K562 (cell line): ENCODE data around the gene MRAP2. TPM values are rescaled to one million over a fixed set of nuclear protein-coding genes. Genes with fewer than 3 reads are reported as not detected.

Source experiments
- ATAC-seq: fragments of 200-7000 bp; cut with Tn5 transposase; 3 replicates; pipeline ENCODE4 v1.9.1; 2020; ENCODE audit warnings: moderate library complexity
- BruUV-seq: library from RNA; stranded (reverse); fragments of 400-500 nt; replicated peaks from 2 replicates; lab custom pipeline; 2021; lab: Mats Ljungman, UMichigan
- CTCF ChIA-PET: fragments of 300-600 bp; formaldehyde crosslinking; extraction: SDS; loops from one replicate; lab custom pipeline; 2021; ENCODE audit warnings: low intra/inter-chr PET ratio; lab: Yijun Ruan, JAX
- POLR2A ChIA-PET: fragments of 300-600, 350-650 bp; sonication (Branson Sonifier 250); formaldehyde crosslinking; extraction: SDS; loops from one replicate; lab custom pipeline; 2021; ENCODE audit warnings: antibody characterized with exemption, inconsistent platforms; lab: Yijun Ruan, JAX
- DNase-seq, 4 experiments: peaks; one replicate each; pipeline versions ENCODE4 v3.0.0 to v3.0.0-alpha.2; 2011 to 2018; ENCODE audit warnings: low spot score in 3 of 4, mixed read lengths in 3 of 4; ENCODE audit errors: extremely low read depth in 1 of 4
- FAIRE-seq: peaks from 2 replicates; lab custom pipeline; 2011; peaks lifted over from hg19 to GRCh38; lab: Jason Lieb, UNC
- H2AFZ ChIP-seq: 2 replicates; pipeline ENCODE4 v1.6.0; 2011; ENCODE audit warnings: low read depth, low read length, control low read depth, inconsistent platforms
- H3K27ac ChIP-seq: fragments of 200-600 bp; 3 replicates; pipeline ENCODE4 v1.8.0; 2011; ENCODE audit warnings: low read depth, mild to moderate bottlenecking, control low read depth, inconsistent platforms, low read length, moderate library complexity, mixed read lengths; ENCODE audit errors: extremely low read depth
- H3K27me3 ChIP-seq, 2 experiments: fragments of 300-600 bp in 1 of 2; 2 replicates in 1 of 2; 3 replicates in 1 of 2; pipeline versions ENCODE4 v1.6.0 to v1.8.0; 2011; ENCODE audit warnings: inconsistent platforms in 2 of 2, low read length in 2 of 2, mild to moderate bottlenecking in 1 of 2, mixed read lengths in 1 of 2, moderate library complexity in 1 of 2; ENCODE audit not compliant: control insufficient read depth in 2 of 2, insufficient read depth in 2 of 2
- H3K36me3 ChIP-seq: fragments of 300-600 bp; 3 replicates; pipeline ENCODE4 v1.8.0; 2011; ENCODE audit warnings: mild to moderate bottlenecking, low read length, inconsistent platforms; ENCODE audit not compliant: control insufficient read depth, insufficient read depth
- H3K4me1 ChIP-seq, 2 experiments: fragments of 200-600 bp in 1 of 2; replicated peaks in 1 of 2; 2 replicates in 1 of 2; 3 replicates in 1 of 2; pipeline versions ENCODE4 v1.5.1 to v1.8.0; 2011; ENCODE audit warnings: inconsistent platforms in 2 of 2, low read length in 2 of 2, mild to moderate bottlenecking in 1 of 2, mixed read lengths in 1 of 2, moderate library complexity in 1 of 2; ENCODE audit not compliant: control insufficient read depth in 2 of 2, insufficient read depth in 2 of 2
- H3K4me2 ChIP-seq: 2 replicates; pipeline ENCODE4 v1.6.1; 2011; ENCODE audit warnings: low read length, control low read depth, inconsistent platforms, mixed read lengths; ENCODE audit not compliant: insufficient read depth
- H3K4me3 ChIP-seq: fragments of 200-600 bp; sonication (generic), shearing (Covaris generic); 2 replicates; pipeline ENCODE4 v1.5.1; 2016; ENCODE audit warnings: control low read depth, inconsistent platforms
- H3K79me2 ChIP-seq: fragments of 200-600 bp; 3 replicates; pipeline ENCODE4 v1.8.0; 2011; ENCODE audit warnings: low read length, inconsistent platforms; ENCODE audit not compliant: control insufficient read depth, insufficient read depth
- H3K9ac ChIP-seq, 2 experiments: 2 replicates each; pipeline versions ENCODE4 v1.6.0 to v1.6.1; 2011; ENCODE audit warnings: low read depth in 2 of 2, low read length in 2 of 2, control low read depth in 1 of 2, inconsistent platforms in 1 of 2, mild to moderate bottlenecking in 1 of 2, mixed read lengths in 1 of 2; ENCODE audit not compliant: insufficient read depth in 1 of 2
- H3K9me1 ChIP-seq: one replicate; pipeline ENCODE4 v1.6.0; 2011; ENCODE audit warnings: inconsistent platforms, mild to moderate bottlenecking, low read length, moderate library complexity; ENCODE audit not compliant: control insufficient read depth, insufficient read depth
- H3K9me3 ChIP-seq: replicated peaks from 2 replicates; pipeline ENCODE4 v1.5.1; 2011; ENCODE audit warnings: low read depth, low read length, inconsistent platforms; ENCODE audit not compliant: control insufficient read depth, insufficient read depth
- H4K20me1 ChIP-seq: replicated peaks from 2 replicates; pipeline ENCODE4 v1.6.1; 2011; ENCODE audit warnings: low read length, inconsistent platforms, mixed read lengths; ENCODE audit not compliant: control insufficient read depth, insufficient read depth
- GABPA ChIP-seq: fragments of 200-800 bp; sonication (Bioruptor generic); conservative IDR thresholded peaks from 2 replicates; pipeline ENCODE4 v1.6.1; 2016; ENCODE audit warnings: low read depth, missing genetic modification characterization, missing compliant biosample characterization
- HLTF ChIP-seq: fragments of 450-650 bp; IDR thresholded peaks from 2 replicates; pipeline ENCODE4 v1.6.1; 2016
- NCOA1 ChIP-seq: fragments of 450-650 bp; IDR thresholded peaks from 2 replicates; pipeline ENCODE4 v1.6.1; 2016; ENCODE audit warnings: low read depth
- PHF20 ChIP-seq: fragments of 450-650 bp; IDR thresholded peaks from 2 replicates; pipeline ENCODE4 v1.6.1; 2018; ENCODE audit not compliant: partially characterized antibody
- SP2 ChIP-seq: IDR thresholded peaks from 2 replicates; pipeline ENCODE4 v1.6.1; 2011; ENCODE audit warnings: mild to moderate bottlenecking, low read depth, low read length, moderate library complexity; ENCODE audit not compliant: poor library complexity, severe bottlenecking; ENCODE audit errors: extremely low read depth
- TAL1 ChIP-seq: fragments of 450-650 bp; IDR thresholded peaks from 2 replicates; pipeline ENCODE4 v1.6.1; 2016; ENCODE audit warnings: mild to moderate bottlenecking
- TRIM24 ChIP-seq, 2 experiments: fragments of 450-650 bp; IDR thresholded peaks; 2 replicates each; pipeline ENCODE4 v1.6.1; 2016
- ZNF699 ChIP-seq: fragments of 250-450 bp; sonication (Bioruptor Pico); IDR thresholded peaks from 2 replicates; pipeline ENCODE4 v1.8.0; 2021; ENCODE audit warnings: mild to moderate bottlenecking, moderate library complexity; ENCODE audit not compliant: insufficient replicate concordance
- WGBS: fragments of 100-300 bp; shearing (Covaris generic); methylation state at CpG from one replicate; pipeline ENCODE4 v1.1.6; 2016; ENCODE audit warnings: low coverage, mixed read lengths; ENCODE audit not compliant: insufficient coverage; ENCODE audit errors: missing lambda C conversion rate; 5-methylcytosine and 5-hydroxymethylcytosine counted together
- in situ Hi-C: fragments of 300-500 bp; cut with MboI; formaldehyde crosslinking; loops from 4 replicates; pipeline ENCODE4 v1.15.0; 2018; ENCODE audit warnings: inconsistent platforms, mixed read lengths
- intact Hi-C: fragments of 100-400 bp; cut with micrococcal nuclease; formaldehyde crosslinking; loops from 2 replicates; pipeline ENCODE4 v1.14.2; 2022
- polyA plus RNA-seq, 8 experiments: library from polyadenylated mRNA; depleted of rRNA in 4 of 8; stranded (reverse) in 5 of 8; unstranded in 3 of 8; fragments of >200 nt; fragmentation: Nextera tagmentation in 2 of 8; fragmentation: Illumina TruSeq in 1 of 8; extraction: Ambion mirVana in 2 of 8; extraction: Trizol in 1 of 8; gene quantifications; 2 replicates each; pipeline versions ENCODE4 v1.2.1 to v1.2.3, GENCODE V29; 2011 to 2014; ENCODE audit warnings: inconsistent platforms in 1 of 8, missing spikeins in 1 of 8
- total RNA-seq, 7 experiments: library from RNA; depleted of rRNA in 6 of 7; stranded (reverse); fragments of >200 nt in 6 of 7; fragmentation: Illumina TruSeq in 2 of 7; extraction: Trizol in 2 of 7; gene quantifications; 2 replicates each; pipeline versions ENCODE4 v1.2.1 to v1.2.3, GENCODE V29; 2011 to 2021; ENCODE audit warnings: low replicate concordance in 1 of 7
- TF ChIP-seq, protein P1 (sequence below), 2 experiments: fragments of 450-650 bp in 1 of 2; sonication (generic) in 1 of 2; formaldehyde crosslinking in 1 of 2; IDR thresholded peaks; 2 replicates each; pipeline versions ENCODE4 v1.7.1 to v1.9.0; 2016 to 2022; ENCODE audit warnings: inconsistent platforms in 1 of 2, mild to moderate bottlenecking in 1 of 2, missing genetic modification reagents in 1 of 2
- TF ChIP-seq, protein P2 (sequence below), 3 experiments: fragments of 200-800 bp in 1 of 3; fragments of 250-450 bp in 1 of 3; fragments of 450-650 bp in 1 of 3; sonication (Bioruptor Pico) in 1 of 3; sonication (Bioruptor generic) in 1 of 3; formaldehyde crosslinking in 1 of 3; IDR thresholded peaks; 2 replicates each; pipeline versions ENCODE4 v1.6.1 to v1.8.0; 2016 to 2022; ENCODE audit warnings: mild to moderate bottlenecking in 2 of 3, missing genetic modification characterization in 2 of 3, missing compliant biosample characterization in 1 of 3, moderate library complexity in 1 of 3

MRAP2 gene
- total and polyA plus RNA-seq, 9 of the 15 experiments (the other 6 are each of a cell fraction or from before 2014, with no cell fraction given) = 5.9 to 38.9 (median 9.3) TPM

- DNase-seq = no peak
- H3K4me3 ChIP-seq = no peak overlapping the region
- no peak overlapping the region for H3K4me2 ChIP-seq
- H4K20me1 ChIP-seq = no peaks in the 10 kb centered on the region
- CTCF ChIA-PET = no interaction called here
- no peaks in the 10 kb centered on the region for H3K27me3 ChIP-seq
- no peaks in the 10 kb centered on the region for H3K36me3 ChIP-seq
- POLR2A ChIA-PET = interaction anchor here (0.6 kb wide), 1 partner anchor 36 kb away, joined by 3 read pairs; no protein-coding TSS in a partner anchor
- in situ Hi-C loops (no loop called here), intact Hi-C loops (no loop called here)
- H3K4me1 ChIP-seq = no peaks in the 10 kb centered on the region
- no peak overlapping the region for H3K27ac ChIP-seq
- H3K9ac ChIP-seq = no peak overlapping the region
- no TSS peak for BruUV-seq
- WGBS = 8% methylated on average over 2 of the region's 2 CpGs
- ATAC-seq = 0 out of 3 replicates have a peak, but pooled peaks have one; percentile 37
- H3K79me2 ChIP-seq = no peaks in the 10 kb centered on the region
- H3K9me1 ChIP-seq = no peaks in the 10 kb centered on the region
- H2AFZ ChIP-seq = peak overlapping the region; percentile 62
- FAIRE-seq = no peak
- H3K9me3 ChIP-seq = no peaks in the 10 kb centered on the region
- TF ChIP-seq NCOA1 = peak; percentile 31; the same call in 1 of the 2 replicates
- TF ChIP-seq, protein P1, sequence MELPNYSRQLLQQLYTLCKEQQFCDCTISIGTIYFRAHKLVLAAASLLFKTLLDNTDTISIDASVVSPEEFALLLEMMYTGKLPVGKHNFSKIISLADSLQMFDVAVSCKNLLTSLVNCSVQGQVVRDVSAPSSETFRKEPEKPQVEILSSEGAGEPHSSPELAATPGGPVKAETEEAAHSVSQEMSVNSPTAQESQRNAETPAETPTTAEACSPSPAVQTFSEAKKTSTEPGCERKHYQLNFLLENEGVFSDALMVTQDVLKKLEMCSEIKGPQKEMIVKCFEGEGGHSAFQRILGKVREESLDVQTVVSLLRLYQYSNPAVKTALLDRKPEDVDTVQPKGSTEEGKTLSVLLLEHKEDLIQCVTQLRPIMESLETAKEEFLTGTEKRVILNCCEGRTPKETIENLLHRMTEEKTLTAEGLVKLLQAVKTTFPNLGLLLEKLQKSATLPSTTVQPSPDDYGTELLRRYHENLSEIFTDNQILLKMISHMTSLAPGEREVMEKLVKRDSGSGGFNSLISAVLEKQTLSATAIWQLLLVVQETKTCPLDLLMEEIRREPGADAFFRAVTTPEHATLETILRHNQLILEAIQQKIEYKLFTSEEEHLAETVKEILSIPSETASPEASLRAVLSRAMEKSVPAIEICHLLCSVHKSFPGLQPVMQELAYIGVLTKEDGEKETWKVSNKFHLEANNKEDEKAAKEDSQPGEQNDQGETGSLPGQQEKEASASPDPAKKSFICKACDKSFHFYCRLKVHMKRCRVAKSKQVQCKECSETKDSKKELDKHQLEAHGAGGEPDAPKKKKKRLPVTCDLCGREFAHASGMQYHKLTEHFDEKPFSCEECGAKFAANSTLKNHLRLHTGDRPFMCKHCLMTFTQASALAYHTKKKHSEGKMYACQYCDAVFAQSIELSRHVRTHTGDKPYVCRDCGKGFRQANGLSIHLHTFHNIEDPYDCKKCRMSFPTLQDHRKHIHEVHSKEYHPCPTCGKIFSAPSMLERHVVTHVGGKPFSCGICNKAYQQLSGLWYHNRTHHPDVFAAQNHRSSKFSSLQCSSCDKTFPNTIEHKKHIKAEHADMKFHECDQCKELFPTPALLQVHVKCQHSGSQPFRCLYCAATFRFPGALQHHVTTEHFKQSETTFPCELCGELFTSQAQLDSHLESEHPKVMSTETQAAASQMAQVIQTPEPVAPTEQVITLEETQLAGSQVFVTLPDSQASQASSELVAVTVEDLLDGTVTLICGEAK (IDR thresholded peaks at IDR 0.05) = peak; percentile 72
- TF ChIP-seq, protein P1 (CRISPR knock-in tag; IDR thresholded peaks at IDR 0.05) = no peak
- peak; percentile 36; the same call in 1 of the 2 replicates for TF ChIP-seq GABPA
- no peak for TF ChIP-seq HLTF
- TF ChIP-seq, protein P2, sequence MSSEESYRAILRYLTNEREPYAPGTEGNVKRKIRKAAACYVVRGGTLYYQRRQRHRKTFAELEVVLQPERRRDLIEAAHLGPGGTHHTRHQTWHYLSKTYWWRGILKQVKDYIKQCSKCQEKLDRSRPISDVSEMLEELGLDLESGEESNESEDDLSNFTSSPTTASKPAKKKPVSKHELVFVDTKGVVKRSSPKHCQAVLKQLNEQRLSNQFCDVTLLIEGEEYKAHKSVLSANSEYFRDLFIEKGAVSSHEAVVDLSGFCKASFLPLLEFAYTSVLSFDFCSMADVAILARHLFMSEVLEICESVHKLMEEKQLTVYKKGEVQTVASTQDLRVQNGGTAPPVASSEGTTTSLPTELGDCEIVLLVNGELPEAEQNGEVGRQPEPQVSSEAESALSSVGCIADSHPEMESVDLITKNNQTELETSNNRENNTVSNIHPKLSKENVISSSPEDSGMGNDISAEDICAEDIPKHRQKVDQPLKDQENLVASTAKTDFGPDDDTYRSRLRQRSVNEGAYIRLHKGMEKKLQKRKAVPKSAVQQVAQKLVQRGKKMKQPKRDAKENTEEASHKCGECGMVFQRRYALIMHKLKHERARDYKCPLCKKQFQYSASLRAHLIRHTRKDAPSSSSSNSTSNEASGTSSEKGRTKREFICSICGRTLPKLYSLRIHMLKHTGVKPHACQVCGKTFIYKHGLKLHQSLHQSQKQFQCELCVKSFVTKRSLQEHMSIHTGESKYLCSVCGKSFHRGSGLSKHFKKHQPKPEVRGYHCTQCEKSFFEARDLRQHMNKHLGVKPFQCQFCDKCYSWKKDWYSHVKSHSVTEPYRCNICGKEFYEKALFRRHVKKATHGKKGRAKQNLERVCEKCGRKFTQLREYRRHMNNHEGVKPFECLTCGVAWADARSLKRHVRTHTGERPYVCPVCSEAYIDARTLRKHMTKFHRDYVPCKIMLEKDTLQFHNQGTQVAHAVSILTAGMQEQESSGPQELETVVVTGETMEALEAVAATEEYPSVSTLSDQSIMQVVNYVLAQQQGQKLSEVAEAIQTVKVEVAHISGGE (CRISPR knock-in tag; IDR thresholded peaks at IDR 0.05) = peak in 1 of 3 experiments; percentile 91; a peak in 2 of 6 replicates
- TF ChIP-seq ZNF699 (CRISPR knock-in tag) = no peak
- TF ChIP-seq SP2 = no peak
- peak in 1 of 2 experiments; percentile 25; a peak in 1 of 4 replicates for TF ChIP-seq TRIM24 (IDR thresholded peaks at IDR 0.05)
- no peak for TF ChIP-seq TAL1
- peak; percentile 38 for TF ChIP-seq PHF20
These were observed 31.3 kb upstream of the MRAP2 start for GRCh38 chr6:84002226-84002625.
